Measurements from ENCODE around the gene CRLF3.
"Not testable (repeated sequence)": the region's sequence is repeated elsewhere in the genome, so short reads cannot be mapped to it uniquely, and the experiment has no call there.

Gene CRLF3

DNA sequence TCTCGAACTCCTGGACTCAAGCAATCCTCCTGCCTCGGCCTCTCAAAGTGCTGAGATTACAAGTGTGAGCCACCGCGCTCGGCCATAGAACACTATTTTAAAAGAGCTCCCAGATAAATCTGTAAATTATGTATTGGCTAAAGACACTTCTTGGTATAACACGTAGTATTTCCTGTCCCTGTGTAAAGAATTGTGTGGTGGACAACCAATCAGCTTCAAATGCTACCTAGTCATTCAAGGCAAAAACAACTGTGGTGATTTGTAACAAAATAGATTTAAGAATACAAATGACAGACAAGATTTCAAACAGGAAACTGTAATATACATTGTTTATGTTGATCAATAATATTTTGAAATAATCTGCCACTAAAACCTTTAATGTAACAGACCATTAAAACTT, 14.6 kb downstream of the CRLF3 start:
- FAIRE-seq, result no peak
- TF ChIP-seq TAF1 (IDR thresholded peaks at IDR 0.05; ENCODE audit: borderline replicate concordance, low read depth, low read length) (no peak), POLR2A (IDR thresholded peaks at IDR 0.05; ENCODE audit: low read depth, low read length) (no peak), POLR2AphosphoS5 (IDR thresholded peaks at IDR 0.05; ENCODE audit: low read depth, low read length) (no peak)
- DNase-seq (ENCODE audit: insufficient read length), result no peak

DNA sequence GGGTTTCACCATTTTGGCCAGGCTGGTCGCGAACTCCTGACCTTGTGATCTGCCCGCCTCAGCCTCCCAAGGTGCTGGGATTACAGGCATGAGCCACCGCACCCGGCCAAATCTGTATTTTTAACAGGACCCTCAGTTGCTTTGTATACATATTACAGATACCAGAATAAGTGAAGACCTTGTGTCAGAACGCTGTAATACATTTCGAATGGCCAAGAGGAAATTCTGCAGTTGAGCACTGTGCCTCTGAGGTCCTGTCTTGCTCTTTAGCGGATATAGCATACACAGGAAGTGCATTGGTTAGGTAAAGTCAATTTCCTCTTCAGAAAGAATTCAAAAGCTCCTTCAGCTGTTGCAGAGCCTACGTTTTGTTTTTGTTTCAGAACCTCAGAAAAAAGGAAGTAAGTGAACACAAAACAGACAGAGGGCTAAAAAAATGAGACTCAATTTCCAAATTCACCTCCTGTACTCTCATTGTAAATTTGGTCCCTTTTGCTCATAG, 15.7 kb downstream of the CRLF3 start:
- FAIRE-seq (peak; percentile 94), DNase-seq (ENCODE audit: insufficient read length) (no peak)
- TF ChIP-seq POLR2AphosphoS5 (IDR thresholded peaks at IDR 0.05; ENCODE audit: low read depth, low read length) (no peak), POLR2A (IDR thresholded peaks at IDR 0.05; ENCODE audit: low read depth, low read length) (peak; percentile 25; the same call in 1 of the 2 replicates)

- FAIRE-seq (no peak), DNase-seq (ENCODE audit: insufficient read length) (no peak)
- TF ChIP-seq TAF1 (IDR thresholded peaks at IDR 0.05; ENCODE audit: borderline replicate concordance, low read depth, low read length) (no peak), POLR2A (IDR thresholded peaks at IDR 0.05; ENCODE audit: low read depth, low read length) (no peak), POLR2AphosphoS5 (IDR thresholded peaks at IDR 0.05; ENCODE audit: low read depth, low read length) (no peak)
Observed at GRCh38 chr17:30807896-30808295, 16.6 kb downstream of the CRLF3 start.

GRCh38 chr17:30805944-30806456, 18.5 kb downstream of the CRLF3 start:
- TF ChIP-seq POLR2A (IDR thresholded peaks at IDR 0.05; ENCODE audit: low read depth, low read length) (no peak), POLR2AphosphoS5 (IDR thresholded peaks at IDR 0.05; ENCODE audit: low read depth, low read length) (no peak), TAF1 (IDR thresholded peaks at IDR 0.05; ENCODE audit: borderline replicate concordance, low read depth, low read length) (no peak)
- no peak for DNase-seq (ENCODE audit: insufficient read length)
- FAIRE-seq, result no peak

GRCh38 chr17:30801671-30802070, 22.8 kb downstream of the CRLF3 start:
- DNase-seq (ENCODE audit: insufficient read length), result no peak
- no peak for TF ChIP-seq POLR2AphosphoS5 (IDR thresholded peaks at IDR 0.05; ENCODE audit: low read depth, low read length)
- TF ChIP-seq TAF1 (IDR thresholded peaks at IDR 0.05; ENCODE audit: borderline replicate concordance, low read depth, low read length), result no peak
- TF ChIP-seq POLR2A (IDR thresholded peaks at IDR 0.05; ENCODE audit: low read depth, low read length), result no peak
- no peak for FAIRE-seq

DNA sequence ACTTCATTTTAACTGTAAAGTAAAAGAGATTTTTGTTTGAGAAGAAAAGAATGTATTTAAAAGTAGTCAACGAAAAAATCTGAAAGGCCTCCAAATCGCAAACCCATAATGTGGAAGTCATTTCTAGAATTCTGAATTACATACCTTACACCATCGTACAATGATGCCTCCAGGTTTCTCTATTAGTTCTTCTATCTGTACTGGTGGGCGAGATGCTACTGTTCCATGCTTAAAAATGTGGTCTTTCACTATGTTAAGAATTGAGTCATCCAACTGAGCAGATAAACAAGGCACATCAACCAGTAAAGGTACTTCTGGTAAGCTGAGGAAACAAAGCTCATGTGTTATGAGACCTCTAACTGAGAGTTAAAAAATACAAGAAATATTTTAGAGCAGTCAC, 28.5 kb downstream of the CRLF3 start:
- TF ChIP-seq POLR2A (IDR thresholded peaks at IDR 0.05; ENCODE audit: low read depth, low read length) (no peak), TAF1 (IDR thresholded peaks at IDR 0.05; ENCODE audit: borderline replicate concordance, low read depth, low read length) (no peak), POLR2AphosphoS5 (IDR thresholded peaks at IDR 0.05; ENCODE audit: low read depth, low read length) (no peak)
- DNase-seq (ENCODE audit: insufficient read length) (no peak), FAIRE-seq (no peak)

- no peak for TF ChIP-seq TAF1 (IDR thresholded peaks at IDR 0.05; ENCODE audit: borderline replicate concordance, low read depth, low read length)
- no peak for TF ChIP-seq POLR2AphosphoS5 (IDR thresholded peaks at IDR 0.05; ENCODE audit: low read depth, low read length)
- no peak for TF ChIP-seq POLR2A (IDR thresholded peaks at IDR 0.05; ENCODE audit: low read depth, low read length)
- no peak for FAIRE-seq
- DNase-seq (ENCODE audit: insufficient read length), result no peak
Observed at GRCh38 chr17:30794372-30794771, 30.1 kb downstream of the CRLF3 start.

DNA sequence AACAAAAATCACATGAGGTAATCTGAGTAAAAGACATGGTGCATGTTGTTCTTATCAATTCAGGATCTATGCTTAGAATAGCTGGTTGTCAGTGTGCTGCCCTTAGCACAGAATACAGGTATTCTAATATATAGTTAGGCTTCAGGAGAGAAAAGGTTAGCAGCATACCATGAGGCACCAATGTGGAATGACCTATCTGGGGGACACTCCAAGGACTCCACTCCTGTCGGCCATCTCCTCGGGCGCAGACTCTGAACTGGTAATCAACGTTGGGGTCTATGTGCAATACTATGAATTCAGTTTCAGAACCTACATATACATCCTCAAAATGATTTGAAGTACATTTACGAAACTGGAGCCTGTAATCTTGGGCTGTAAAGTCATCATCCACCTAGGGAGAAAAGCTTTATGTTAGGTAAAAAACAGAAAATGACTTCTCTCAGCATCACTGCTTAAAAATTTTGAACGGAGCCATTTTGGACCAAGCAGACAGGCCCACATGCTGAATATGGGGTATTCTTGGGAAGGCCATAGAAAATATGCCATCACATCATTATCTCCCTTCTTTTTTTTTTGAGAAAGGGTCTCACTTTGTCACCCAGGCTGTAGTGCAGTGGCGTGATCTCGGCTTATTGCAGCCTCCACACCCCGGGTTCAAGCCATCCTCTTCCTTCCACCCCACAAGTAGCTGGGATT, 31.1 kb downstream of the CRLF3 start:
- DNase-seq (ENCODE audit: insufficient read length) (no peak), FAIRE-seq (no peak)
- TF ChIP-seq TAF1 (IDR thresholded peaks at IDR 0.05; ENCODE audit: borderline replicate concordance, low read depth, low read length) (no peak), POLR2A (IDR thresholded peaks at IDR 0.05; ENCODE audit: low read depth, low read length) (no peak), POLR2AphosphoS5 (IDR thresholded peaks at IDR 0.05; ENCODE audit: low read depth, low read length) (no peak)

GRCh38 chr17:30790279-30790678, 34.2 kb downstream of the CRLF3 start:
- DNase-seq (ENCODE audit: insufficient read length) (no peak), FAIRE-seq (no peak)
- no peak for TF ChIP-seq TAF1 (IDR thresholded peaks at IDR 0.05; ENCODE audit: borderline replicate concordance, low read depth, low read length)

- FAIRE-seq (no peak), DNase-seq (ENCODE audit: insufficient read length) (no peak)
- no peak for TF ChIP-seq POLR2AphosphoS5 (IDR thresholded peaks at IDR 0.05; ENCODE audit: low read depth, low read length)
- TF ChIP-seq POLR2A (IDR thresholded peaks at IDR 0.05; ENCODE audit: low read depth, low read length), result no peak
- TF ChIP-seq TAF1 (IDR thresholded peaks at IDR 0.05; ENCODE audit: borderline replicate concordance, low read depth, low read length), result no peak
Observed at GRCh38 chr17:30788918-30789317, 35.6 kb downstream of the CRLF3 start.

- TF ChIP-seq POLR2A (IDR thresholded peaks at IDR 0.05; ENCODE audit: low read depth, low read length) (no peak), TAF1 (IDR thresholded peaks at IDR 0.05; ENCODE audit: borderline replicate concordance, low read depth, low read length) (no peak), POLR2AphosphoS5 (IDR thresholded peaks at IDR 0.05; ENCODE audit: low read depth, low read length) (no peak)
- DNase-seq (ENCODE audit: insufficient read length) (no peak), FAIRE-seq (no peak)
Observed at GRCh38 chr17:30782206-30782605, 42.3 kb downstream of the CRLF3 start.

DNA sequence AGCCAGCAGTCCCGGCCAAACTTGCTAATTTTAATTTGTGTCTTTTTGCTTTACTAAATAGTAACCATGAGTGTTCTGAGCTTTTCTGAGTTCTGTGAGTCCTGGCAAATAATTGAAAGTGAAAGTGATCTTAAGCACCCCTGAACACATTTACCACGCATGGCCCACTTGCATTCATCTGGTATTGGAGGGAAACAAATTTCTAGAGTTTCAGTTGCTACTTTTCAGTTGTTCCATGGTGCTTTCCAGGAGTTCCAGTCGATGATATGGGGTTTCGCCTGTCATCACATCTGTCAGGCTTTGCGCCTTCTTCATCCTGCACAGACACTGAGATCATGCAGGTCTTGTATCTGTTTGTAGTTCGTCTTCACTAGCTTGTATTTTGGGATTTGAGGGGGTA, 44.1 kb downstream of the CRLF3 start:
- DNase-seq (ENCODE audit: insufficient read length) (no peak), FAIRE-seq (peak; percentile 74)
- TF ChIP-seq POLR2AphosphoS5 (IDR thresholded peaks at IDR 0.05; ENCODE audit: low read depth, low read length), result no peak
- TF ChIP-seq TAF1 (IDR thresholded peaks at IDR 0.05; ENCODE audit: borderline replicate concordance, low read depth, low read length), result no peak
- no peak for TF ChIP-seq POLR2A (IDR thresholded peaks at IDR 0.05; ENCODE audit: low read depth, low read length)

DNA sequence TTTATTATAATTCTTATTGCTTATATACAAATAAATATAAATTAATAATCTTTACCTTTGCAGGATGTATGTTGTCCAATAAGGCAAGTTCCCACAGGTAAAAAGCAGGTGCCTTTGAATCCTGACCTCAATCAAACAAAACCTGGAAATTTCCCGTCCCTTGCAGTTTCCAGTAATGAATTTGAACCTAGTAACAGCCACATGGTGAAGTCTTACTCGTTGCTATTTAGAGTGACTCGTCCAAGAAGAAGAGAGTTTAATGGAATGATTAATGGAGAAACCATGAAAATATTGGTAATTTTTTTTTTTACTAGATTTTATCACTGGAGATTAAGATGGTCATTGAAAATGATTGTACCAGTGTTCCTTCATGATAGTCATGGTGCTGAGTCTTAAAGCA, 55.7 kb downstream of the CRLF3 start:
- DNase-seq (ENCODE audit: insufficient read length); FAIRE-seq: not testable (repeated sequence)

DNA sequence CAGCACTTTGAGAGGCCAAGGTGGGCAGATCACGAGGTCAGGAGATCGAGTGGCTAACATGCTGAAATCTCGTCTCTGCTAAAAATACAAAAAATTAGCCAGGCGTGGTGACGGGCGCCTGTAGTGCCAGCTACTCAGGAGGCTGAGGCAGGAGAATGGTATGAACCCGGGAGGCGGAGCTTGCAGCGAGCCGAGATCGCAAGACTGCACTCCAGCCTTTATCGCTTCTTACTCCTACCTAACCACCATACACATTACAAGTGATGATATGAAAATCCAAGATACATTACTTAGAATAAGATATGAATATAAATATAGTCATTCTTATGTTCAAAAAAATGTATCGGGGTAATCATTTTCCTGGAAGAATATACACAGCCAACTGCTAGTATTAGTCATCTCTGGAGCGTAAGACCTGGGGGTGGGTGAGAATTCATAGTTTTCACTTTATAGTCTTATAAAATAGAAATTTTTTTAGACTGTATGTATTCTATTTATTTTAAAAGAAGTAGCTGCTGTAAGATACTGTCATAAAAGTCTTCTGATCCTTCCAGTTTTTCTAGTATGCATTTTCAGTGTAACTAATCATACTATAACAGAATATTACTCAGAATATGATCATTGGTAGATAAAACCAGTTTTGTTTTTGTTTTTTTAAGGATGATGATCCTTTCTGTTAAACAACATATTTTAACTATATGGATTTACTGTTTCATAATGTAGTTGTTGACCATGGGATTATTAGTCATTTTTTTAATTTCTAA, 56.7 kb downstream of the CRLF3 start:
- FAIRE-seq; DNase-seq (ENCODE audit: insufficient read length): not testable (repeated sequence)
